HG03175 (cell line): ENCODE results near the gene KBTBD8.

ENCODE experiments used
- ATAC-seq: cut with Tn5 transposase; IDR thresholded peaks from one replicate; pipeline ENCODE4 v1.9.1; 2021; ENCODE audit warnings: mild to moderate bottlenecking, moderate library complexity; ENCODE audit not compliant: unreplicated experiment

KBTBD8 gene, protein sequence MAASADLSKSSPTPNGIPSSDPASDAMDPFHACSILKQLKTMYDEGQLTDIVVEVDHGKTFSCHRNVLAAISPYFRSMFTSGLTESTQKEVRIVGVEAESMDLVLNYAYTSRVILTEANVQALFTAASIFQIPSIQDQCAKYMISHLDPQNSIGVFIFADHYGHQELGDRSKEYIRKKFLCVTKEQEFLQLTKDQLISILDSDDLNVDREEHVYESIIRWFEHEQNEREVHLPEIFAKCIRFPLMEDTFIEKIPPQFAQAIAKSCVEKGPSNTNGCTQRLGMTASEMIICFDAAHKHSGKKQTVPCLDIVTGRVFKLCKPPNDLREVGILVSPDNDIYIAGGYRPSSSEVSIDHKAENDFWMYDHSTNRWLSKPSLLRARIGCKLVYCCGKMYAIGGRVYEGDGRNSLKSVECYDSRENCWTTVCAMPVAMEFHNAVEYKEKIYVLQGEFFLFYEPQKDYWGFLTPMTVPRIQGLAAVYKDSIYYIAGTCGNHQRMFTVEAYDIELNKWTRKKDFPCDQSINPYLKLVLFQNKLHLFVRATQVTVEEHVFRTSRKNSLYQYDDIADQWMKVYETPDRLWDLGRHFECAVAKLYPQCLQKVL

GRCh38 chr3:66998113-66998903 lies at the start of gene KBTBD8:
Gene KBTBD8 (plus strand): TSS chr3:66998307. CDS start chr3:66998356, 49 bp downstream.
- peak; percentile 92 for ATAC-seq

DNA sequence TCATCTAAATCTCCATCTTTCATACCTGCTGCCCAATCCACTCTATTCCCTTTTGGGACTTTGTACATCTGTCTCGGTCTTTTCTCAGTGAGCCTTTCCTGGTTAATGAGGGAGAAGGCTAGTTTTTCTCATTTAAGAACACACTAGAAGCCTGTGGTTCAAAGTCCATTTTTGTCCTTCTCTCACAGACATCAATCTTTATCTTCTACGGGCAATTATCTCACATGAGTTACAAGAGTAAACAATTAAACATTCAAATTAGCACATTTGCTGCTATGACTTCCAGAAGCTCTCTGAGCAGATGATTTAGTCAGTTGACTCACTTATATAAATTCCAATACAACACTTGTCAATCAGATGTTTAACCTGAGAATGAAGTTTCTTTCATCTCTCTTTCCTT lies 49.3 kb upstream of the KBTBD8 start:
- ATAC-seq: no peak

DNA sequence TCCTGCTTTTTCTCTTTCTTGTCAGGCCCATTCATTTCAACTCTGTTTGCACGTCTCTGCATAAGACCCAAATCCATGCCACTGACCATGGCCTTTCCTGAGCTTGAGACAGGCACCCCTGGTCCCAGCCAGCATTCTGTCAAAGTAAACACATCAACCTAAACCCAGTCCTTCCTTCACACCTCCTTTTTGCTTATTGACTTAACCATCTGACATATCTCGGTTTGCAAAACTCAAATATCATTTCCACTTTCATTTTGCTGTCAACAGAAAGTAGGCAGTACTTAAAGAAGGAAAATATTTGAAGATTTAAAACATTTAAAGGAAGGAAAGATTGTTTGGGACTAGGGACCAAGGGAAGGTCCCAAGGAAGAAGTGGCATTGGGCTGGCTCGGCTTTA lies 48.2 kb upstream of the KBTBD8 start:
- no peak for ATAC-seq

DNA sequence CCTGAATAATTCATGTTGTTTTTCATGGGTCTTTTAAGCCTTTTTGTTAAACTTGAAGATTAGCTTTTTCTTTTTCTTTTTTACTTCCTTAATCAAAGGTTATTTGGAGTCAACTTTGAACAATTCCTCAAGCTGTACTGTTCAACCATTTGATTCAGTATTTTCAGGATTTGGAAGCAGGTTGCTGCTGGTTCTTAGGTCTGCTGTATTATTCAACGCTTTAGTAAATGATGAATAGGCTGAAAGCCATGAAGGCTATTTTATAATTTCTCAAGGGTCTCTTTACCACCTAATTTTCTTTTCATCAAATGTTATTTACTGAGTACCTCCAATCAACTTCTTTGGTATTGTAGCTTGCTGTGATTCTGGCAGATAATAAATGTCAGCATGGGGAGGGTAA lies 45.8 kb upstream of the KBTBD8 start:
- no peak for ATAC-seq

GRCh38 chr3:66953934-66954445 lies 44.1 kb upstream of the KBTBD8 start:
- ATAC-seq: no peak

DNA sequence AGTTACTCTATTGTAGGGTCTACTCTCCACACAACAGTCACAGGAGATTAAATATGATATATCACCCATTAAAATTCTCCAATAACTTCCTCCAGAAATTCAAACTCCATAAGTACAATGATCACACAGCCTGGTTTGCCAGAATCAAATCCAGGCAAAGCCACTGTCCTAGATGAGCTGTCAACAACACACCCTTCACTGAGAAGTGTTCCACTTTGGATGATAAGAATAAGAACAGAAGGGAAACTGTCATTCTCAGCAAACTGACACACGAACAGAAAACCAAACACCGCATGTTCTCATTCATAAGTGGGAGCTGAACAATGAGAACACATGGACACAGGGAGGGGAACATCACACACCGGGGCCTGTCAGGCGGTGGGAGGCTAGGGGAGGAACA lies 41.4 kb upstream of the KBTBD8 start:
- ATAC-seq: no peak

GRCh38 chr3:66957367-66957766 lies 40.7 kb upstream of the KBTBD8 start:
- ATAC-seq: no peak

GRCh38 chr3:66958067-66958466 lies 40.0 kb upstream of the KBTBD8 start:
- ATAC-seq: no peak

GRCh38 chr3:66962664-66963063 lies 35.4 kb upstream of the KBTBD8 start:
- ATAC-seq: no peak

GRCh38 chr3:66971245-66971644 lies 26.9 kb upstream of the KBTBD8 start:
- no peak for ATAC-seq

DNA sequence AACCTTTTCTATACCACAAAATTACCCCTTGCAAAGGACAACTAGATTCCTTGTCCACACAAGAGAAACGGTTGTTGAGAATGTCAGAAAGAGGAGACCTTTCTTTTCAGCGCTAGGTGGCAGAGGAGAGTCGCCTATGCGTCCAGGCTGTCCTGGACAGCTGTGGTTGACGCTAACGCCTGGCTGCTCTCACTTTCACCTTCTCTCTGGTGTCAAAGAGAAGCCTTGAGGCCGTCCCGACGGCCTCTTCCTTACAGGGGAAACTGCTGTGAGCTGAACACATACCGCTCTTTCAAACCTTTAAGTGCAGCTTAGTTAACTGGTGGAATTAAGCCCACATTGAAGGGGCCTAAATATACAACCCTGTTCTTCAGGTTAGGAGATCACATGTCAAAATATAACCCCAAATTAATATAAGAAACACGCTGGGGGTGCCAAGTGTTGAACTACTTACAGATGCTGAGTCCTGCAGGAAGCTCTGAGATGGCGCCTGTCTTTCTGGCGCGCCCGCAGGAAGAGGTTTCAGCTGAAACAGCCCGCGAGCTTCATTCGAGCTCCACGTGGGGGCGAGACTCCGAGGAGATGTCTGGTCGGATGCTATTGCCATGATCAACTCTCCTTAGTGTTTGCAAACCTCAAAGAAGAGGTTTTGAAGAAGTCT lies 26.1 kb upstream of the KBTBD8 start:
- ATAC-seq: peak; percentile 99

DNA sequence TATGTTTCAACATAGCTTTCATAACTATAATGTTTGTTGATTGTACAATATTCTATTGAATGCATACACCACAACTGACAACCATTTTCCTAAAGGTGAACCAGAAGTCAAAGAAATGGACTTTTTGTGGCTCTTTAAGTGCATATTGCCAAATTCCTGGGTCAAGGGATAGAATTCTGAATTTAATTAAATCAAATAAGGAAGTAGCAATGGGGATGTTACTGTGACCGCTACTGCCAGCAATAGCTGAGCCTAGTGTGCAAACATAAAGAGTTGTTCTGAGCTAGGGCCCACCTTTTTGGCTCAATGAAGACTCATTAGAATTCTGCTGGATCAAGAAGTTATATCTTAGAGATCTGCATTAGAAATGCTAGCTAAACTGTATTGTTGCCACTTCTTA lies 17.3 kb upstream of the KBTBD8 start:
- no peak for ATAC-seq

- no peak for ATAC-seq
These were observed 15.0 kb upstream of the KBTBD8 start for GRCh38 chr3:66983101-66983500.

DNA sequence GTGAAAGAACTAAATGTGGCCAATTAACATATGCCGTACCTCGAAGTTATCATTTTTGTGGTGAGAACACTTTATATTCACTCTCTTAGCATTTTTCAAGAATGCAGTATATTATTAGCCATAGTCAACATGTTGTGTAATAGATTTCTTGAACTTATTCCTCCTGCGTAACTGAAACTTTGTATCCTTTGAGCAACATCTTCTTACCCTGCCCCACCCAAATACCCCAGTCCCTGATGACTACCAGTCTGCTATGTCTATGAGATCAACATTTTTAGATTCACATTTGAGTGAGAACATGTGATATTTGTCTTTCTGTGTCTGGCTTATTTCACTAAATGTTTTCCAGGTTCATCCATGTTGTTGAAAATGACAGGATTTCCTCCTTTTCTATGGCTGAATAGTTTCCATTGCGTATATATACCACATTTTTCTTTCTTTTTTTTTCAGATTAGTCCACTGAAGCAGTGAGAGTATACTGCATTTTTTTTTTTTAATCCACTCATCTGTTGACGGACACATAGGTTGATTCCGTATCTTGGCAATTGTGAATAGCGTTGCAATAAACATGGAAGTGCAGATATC lies 12.7 kb upstream of the KBTBD8 start:
- no peak for ATAC-seq

GRCh38 chr3:66986406-66986805 lies 11.7 kb upstream of the KBTBD8 start:
- no peak for ATAC-seq

DNA sequence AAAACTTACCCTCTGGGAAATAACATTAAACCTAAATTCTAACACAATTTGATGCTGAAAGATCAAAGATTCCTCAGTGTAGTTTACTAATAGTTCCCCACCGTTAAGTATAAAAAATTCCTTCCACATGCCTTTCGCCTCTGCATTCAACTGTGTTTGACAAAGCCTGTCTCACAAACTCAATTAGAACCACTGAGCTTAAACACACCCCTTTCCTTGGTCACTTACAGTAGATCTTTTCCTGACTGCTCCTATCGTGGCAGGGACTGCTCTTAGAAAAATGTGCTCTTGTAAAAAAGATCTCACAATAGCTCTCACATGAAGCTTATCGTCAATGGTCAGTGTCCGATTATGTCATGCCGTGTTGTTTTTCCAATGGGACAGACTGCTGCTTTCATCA lies 8.9 kb upstream of the KBTBD8 start:
- no peak for ATAC-seq

GRCh38 chr3:66989860-66990696 lies 8.0 kb upstream of the KBTBD8 start:
- peak; percentile 80 for ATAC-seq

DNA sequence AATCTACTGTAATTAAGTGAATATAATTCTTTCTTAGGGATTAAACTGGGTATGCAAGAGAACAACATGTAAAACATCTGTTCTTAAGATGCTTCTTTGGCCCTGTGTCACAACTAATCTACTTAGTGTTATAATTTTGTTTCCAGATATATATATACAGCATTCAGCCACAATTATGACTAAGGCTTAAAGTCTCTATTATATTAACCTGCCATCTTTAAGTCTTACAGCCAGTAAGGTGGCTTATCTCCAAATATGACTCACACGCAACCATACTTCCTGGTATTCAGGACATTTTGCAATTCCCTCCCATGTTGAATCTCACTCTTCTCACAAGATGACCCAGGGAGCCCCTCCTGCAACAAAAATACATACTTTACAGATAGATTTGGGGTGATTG lies 6.6 kb upstream of the KBTBD8 start:
- no peak for ATAC-seq

GRCh38 chr3:66993082-66993481 lies 5.0 kb upstream of the KBTBD8 start:
- no peak for ATAC-seq

- ATAC-seq: no peak
These were observed 3.5 kb upstream of the KBTBD8 start for GRCh38 chr3:66994588-66994987.
